HG03159 (cell line): ENCODE measurements around the gene ARHGAP31.
"Not testable (repeated sequence)": the region's sequence is repeated elsewhere in the genome, so short reads cannot be mapped to it uniquely, and the experiment has no call there.

Source experiments
- ATAC-seq: cut with Tn5 transposase; IDR thresholded peaks from one replicate; pipeline ENCODE4 v1.9.1; 2021; ENCODE audit warnings: mild to moderate bottlenecking, moderate library complexity; ENCODE audit not compliant: unreplicated experiment

ARHGAP31 gene

GRCh38 chr3:119343719-119344118 is 49.5 kb downstream of the ARHGAP31 start:
- peak; percentile 73 for ATAC-seq

- no peak for ATAC-seq
These were observed 51.9 kb downstream of the ARHGAP31 start for GRCh38 chr3:119346076-119346496.

GRCh38 chr3:119347036-119347435 is 52.9 kb downstream of the ARHGAP31 start:
- no peak for ATAC-seq

- ATAC-seq: no peak
These were observed 55.3 kb downstream of the ARHGAP31 start for GRCh38 chr3:119349354-119350041.

GRCh38 chr3:119350114-119350513 is 55.9 kb downstream of the ARHGAP31 start:
- ATAC-seq: no peak

- ATAC-seq: no peak
These were observed 57.4 kb downstream of the ARHGAP31 start for GRCh38 chr3:119351581-119351980.

GRCh38 chr3:119352034-119352609 is 57.9 kb downstream of the ARHGAP31 start:
- ATAC-seq: peak; percentile 97

GRCh38 chr3:119352863-119353527 is 58.8 kb downstream of the ARHGAP31 start:
- ATAC-seq: no peak

GRCh38 chr3:119355608-119356007 is 61.4 kb downstream of the ARHGAP31 start:
- ATAC-seq: not testable (repeated sequence)

- ATAC-seq: no peak
These were observed 62.5 kb downstream of the ARHGAP31 start for GRCh38 chr3:119356646-119357045.

- no peak for ATAC-seq
These were observed 63.0 kb downstream of the ARHGAP31 start for GRCh38 chr3:119357190-119357589.

- ATAC-seq: no peak
These were observed 65.5 kb downstream of the ARHGAP31 start for GRCh38 chr3:119359476-119360326.

GRCh38 chr3:119360736-119361462 is 66.7 kb downstream of the ARHGAP31 start:
- no peak for ATAC-seq

- no peak for ATAC-seq
These were observed 67.8 kb downstream of the ARHGAP31 start for GRCh38 chr3:119362010-119362409.

GRCh38 chr3:119362940-119363725 is 69.0 kb downstream of the ARHGAP31 start:
- no peak for ATAC-seq

- no peak for ATAC-seq
These were observed 70.2 kb downstream of the ARHGAP31 start for GRCh38 chr3:119364401-119364800.

GRCh38 chr3:119365418-119365817 is 71.2 kb downstream of the ARHGAP31 start:
- no peak for ATAC-seq

GRCh38 chr3:119367000-119367399 is 72.8 kb downstream of the ARHGAP31 start:
- no peak for ATAC-seq

GRCh38 chr3:119368298-119368697 is 74.1 kb downstream of the ARHGAP31 start:
- no peak for ATAC-seq

GRCh38 chr3:119371786-119372185 is 77.6 kb downstream of the ARHGAP31 start:
- not testable (repeated sequence) for ATAC-seq
